Heart left ventricle (tissue), 13 donors: ENCODE measurements around the gene BDKRB2.

Experiments
- POLR2A ChIP-seq, 2 donors: fragments of 450-650 bp; IDR thresholded peaks; one replicate each; pipeline ENCODE4 v1.6.1; 2017; ENCODE audit warnings: antibody characterized with exemption in 2 of 2, mild to moderate bottlenecking in 2 of 2, moderate library complexity in 2 of 2
- TF ChIP-seq, protein P1 (sequence below), 12 donors: fragments of 200-600 bp; sonication (generic) in 4 of 12; IDR thresholded peaks; one replicate each; pipeline versions ENCODE4 v1.5.0 to v1.8.0; 2018 to 2022; ENCODE audit warnings: antibody characterized with exemption in 12 of 12, mild to moderate bottlenecking in 5 of 12
- donor health status: ischemic (EF 13 %, LVEDD 7.1; RV severe dilation, severe dysfunction).
- donor health status: DM: no; HTN: yes; CAD: no.
- donor health status: DM: no; HTN: no; CAD: no.
- donor health status: ischemic (EF 25% LVEDD 6.9; RV normal size, moderate dysfunction).
- donor health status: ischemic (EF 25% LVEDD 5.7; RV mildly dilated, moderate dysfunction).
- donor health status: ischemic (EF 35%, LVEDD 5.7; RV mildly dilated, moderate dysfunction).
- donor health status: nonischemic (EF 11% LVEDD 7.7; RV severe dilation, severe dysfunction).
- donor health status: DM: yes; HTN: yes; CAD: no.
- donor health status: PGD.
- donor health status: ischemic (EF 29% LVEDD 5.4; RV normal size, mild dysfunction).
- donor health status: nonischemic (EF 23%, LVEDD 6.1; RV moderate dilation, normal function).

DNA sequence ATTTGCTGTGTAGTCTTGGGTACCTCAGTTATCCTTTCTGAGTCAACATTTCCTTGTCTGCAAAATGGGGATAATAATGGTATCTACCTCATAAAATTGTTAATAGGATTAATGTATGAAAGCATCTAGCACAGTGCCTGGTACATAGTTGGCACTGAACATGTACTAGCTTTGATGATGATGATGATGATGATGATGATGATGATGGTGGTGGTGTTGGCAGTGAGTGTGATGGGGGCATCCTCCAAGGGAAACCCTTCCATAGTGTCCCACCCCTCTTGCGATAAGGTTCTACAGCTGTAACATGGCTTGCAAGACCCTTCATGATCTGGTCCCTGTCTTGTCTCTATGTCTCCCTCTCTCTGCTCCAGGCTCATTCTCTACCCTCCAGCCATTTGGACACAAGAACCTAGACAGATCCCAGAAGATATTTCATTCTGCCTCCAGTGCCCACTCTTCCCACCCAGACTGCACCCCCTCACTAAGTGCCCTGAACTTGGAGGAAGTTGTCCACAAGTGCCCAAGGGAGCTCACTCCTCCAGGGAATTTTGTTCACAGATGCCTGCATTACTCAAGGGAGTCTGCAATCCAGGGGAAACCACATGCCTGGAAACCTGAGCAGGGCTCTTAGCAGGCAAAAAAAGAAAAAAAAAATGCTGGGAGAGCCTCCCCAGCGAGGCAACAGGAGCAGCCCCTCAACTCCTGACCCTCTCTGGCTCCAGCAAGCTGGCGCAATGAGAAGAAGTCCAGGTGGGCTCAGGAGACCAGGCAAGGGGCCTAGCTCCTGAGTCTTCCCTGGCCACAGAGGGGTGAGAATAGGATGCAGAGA, 41.3 kb downstream of the BDKRB2 start:
- TF ChIP-seq, protein P1, sequence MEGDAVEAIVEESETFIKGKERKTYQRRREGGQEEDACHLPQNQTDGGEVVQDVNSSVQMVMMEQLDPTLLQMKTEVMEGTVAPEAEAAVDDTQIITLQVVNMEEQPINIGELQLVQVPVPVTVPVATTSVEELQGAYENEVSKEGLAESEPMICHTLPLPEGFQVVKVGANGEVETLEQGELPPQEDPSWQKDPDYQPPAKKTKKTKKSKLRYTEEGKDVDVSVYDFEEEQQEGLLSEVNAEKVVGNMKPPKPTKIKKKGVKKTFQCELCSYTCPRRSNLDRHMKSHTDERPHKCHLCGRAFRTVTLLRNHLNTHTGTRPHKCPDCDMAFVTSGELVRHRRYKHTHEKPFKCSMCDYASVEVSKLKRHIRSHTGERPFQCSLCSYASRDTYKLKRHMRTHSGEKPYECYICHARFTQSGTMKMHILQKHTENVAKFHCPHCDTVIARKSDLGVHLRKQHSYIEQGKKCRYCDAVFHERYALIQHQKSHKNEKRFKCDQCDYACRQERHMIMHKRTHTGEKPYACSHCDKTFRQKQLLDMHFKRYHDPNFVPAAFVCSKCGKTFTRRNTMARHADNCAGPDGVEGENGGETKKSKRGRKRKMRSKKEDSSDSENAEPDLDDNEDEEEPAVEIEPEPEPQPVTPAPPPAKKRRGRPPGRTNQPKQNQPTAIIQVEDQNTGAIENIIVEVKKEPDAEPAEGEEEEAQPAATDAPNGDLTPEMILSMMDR (IDR thresholded peaks at IDR 0.05): no peak
- no peak for TF ChIP-seq POLR2A (IDR thresholded peaks at IDR 0.05)
